ENCODE results near the gene TFPT. TPM values are rescaled to one million over a fixed set of nuclear protein-coding genes. Genes with fewer than 3 reads are reported as not detected.

The TFPT gene
- total RNA-seq, 2 donors from 2014 or later = 36.0 to 38.8 TPM

DNA sequence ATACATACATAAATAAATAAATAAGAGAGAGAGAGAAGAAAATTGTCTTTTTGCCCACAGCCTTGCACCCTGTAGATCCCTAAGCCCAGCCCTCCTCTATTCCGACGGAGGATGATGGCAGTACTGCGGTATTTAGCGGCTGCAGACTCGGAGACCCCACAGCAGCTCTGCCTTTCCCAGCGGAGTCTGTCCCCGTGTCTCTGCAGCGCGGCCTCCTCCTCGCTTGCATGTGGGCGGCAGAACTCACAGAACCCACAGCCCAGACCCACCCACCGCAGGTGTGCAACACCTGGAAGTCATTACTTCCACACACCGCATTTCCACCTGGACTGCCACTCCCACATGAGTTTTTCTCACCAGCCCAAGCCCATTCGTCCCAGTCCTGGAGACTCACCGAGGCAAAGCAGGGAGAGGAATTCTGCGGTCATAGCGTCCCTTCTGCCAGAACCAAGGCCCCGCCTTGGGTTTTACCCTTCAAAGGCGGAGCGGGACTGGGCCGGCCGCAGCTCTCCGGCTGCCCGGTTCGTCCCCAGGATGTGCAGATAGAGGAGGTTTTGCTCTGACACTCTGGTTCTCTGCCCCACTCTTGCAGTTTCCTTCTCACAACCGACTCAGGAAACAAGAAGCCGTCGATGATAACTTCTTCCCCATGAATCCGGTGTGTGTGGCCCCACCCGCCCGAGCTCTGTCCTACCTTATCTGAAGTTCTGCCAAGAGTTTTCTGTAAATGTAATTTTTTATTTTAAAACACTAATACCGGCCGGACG, 51.9 kb downstream of the TFPT start, which contains the start of gene VSTM1:
TSS of gene VSTM1 (minus strand) at position 548 of the 767 bp plus-strand sequence. CDS start at position 428, 120 bp downstream.
- no peaks in the 10 kb centered on the region for H3K4me1 Mint-ChIP-seq (ENCODE audit: low read depth)
- no peak for ATAC-seq (replicated peaks in 1 of 2)
- no peak within 1 kb of the TSS for H3K4me3 Mint-ChIP-seq
- peaks cover 31% of the 10 kb centered on the region for H3K27me3 Mint-ChIP-seq (ENCODE audit: low read depth)
- H3K9me3 Mint-ChIP-seq = no peaks in the 10 kb centered on the region
- H3K27ac Mint-ChIP-seq = no peak within 1 kb of the TSS
- no peaks in the 10 kb centered on the region for H3K36me3 Mint-ChIP-seq (ENCODE audit: insufficient read depth in 2 of 2)
- no peak for DNase-seq

DNA sequence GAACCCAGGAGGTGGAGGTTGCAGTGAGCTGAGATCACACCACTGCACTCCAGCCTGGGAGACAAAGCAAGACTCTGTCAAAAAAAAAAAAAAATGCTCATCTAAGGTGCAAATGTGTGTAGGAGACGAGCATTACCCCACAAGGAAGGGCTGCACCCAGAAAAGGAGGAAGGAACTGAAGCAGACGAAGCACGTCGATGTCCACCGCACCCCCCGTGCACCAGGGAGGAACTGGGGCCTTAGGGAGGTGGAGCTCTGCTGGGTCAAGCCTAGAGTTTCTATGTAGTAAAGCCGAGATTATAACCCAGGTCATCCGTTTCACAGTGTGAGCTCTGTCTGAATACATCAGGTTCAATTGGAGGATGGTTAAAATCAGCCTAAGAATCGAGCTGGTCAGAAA, 52.8 kb downstream of the TFPT start:
- DNase-seq (no peak), ATAC-seq (replicated peaks in 1 of 2) (no peak)
- no peaks in the 10 kb centered on the region for H3K36me3 Mint-ChIP-seq (ENCODE audit: insufficient read depth in 2 of 2)
- no peak overlapping the region for H3K4me3 Mint-ChIP-seq
- no peaks in the 10 kb centered on the region for H3K9me3 Mint-ChIP-seq
- no peak overlapping the region for H3K27ac Mint-ChIP-seq
- H3K27me3 Mint-ChIP-seq (ENCODE audit: low read depth) = peaks cover 31% of the 10 kb centered on the region
- no peaks in the 10 kb centered on the region for H3K4me1 Mint-ChIP-seq (ENCODE audit: low read depth)

Other genes with a start within 250 kb of the TFPT start
- gene MYADM, start 247.8 kb downstream of the TFPT start, total RNA-seq = 10 to 100 TPM; 32.7 to 43.5 TPM
- gene PRKCG, start 233.5 kb downstream of the TFPT start, total RNA-seq = not detected
- gene CACNG7, start 206.4 kb downstream of the TFPT start, total RNA-seq = not detected
- under 1 TPM in 1 of 2 donors, not detected in 1; 0.02 TPM for gene CACNG8, start 152.7 kb downstream of the TFPT start, total RNA-seq
- not detected for gene CACNG6, start 124.0 kb downstream of the TFPT start, total RNA-seq
- not detected for gene VSTM1, start 51.8 kb downstream of the TFPT start, total RNA-seq
- not detected for gene TARM1, start 34.3 kb downstream of the TFPT start, total RNA-seq
- 1 to 10 TPM; 1.1 to 2.3 TPM for gene OSCAR, start 14.9 kb downstream of the TFPT start, total RNA-seq
- gene NDUFA3, start 12.8 kb downstream of the TFPT start, total RNA-seq = 10 to 100 TPM; 40.6 to 52.6 TPM
- 10 to 100 TPM; 55.0 to 55.6 TPM for gene PRPF31, start 97 bp upstream of the TFPT start, total RNA-seq
- 100 to 1,000 TPM in 1 of 2 donors, 10 to 100 TPM in 1; 84.5 to 107 TPM for gene CNOT3, start 22.1 kb upstream of the TFPT start, total RNA-seq
- 1 to 10 TPM; 2.9 to 3.7 TPM for gene LENG1, start 44.1 kb upstream of the TFPT start, total RNA-seq
- under 1 TPM; 0.24 to 0.63 TPM for gene TMC4, start 57.5 kb upstream of the TFPT start, total RNA-seq
- gene MBOAT7, start 73.9 kb upstream of the TFPT start, total RNA-seq = 10 to 100 TPM; 60.3 to 71.0 TPM
- 10 to 100 TPM; 11.0 to 17.5 TPM for gene TSEN34, start 75.7 kb upstream of the TFPT start, total RNA-seq
- 1,000 to 10,000 TPM; 1,618 to 1,817 TPM for gene RPS9, start 85.2 kb upstream of the TFPT start, total RNA-seq
- gene LILRB3, start 107.3 kb upstream of the TFPT start, total RNA-seq = 1 to 10 TPM in 1 of 2 donors, under 1 TPM in 1; 0.31 to 1.2 TPM
- not detected for gene LILRA6, start 127.1 kb upstream of the TFPT start, total RNA-seq
- gene LILRB5, start 141.6 kb upstream of the TFPT start, total RNA-seq = under 1 TPM in 1 of 2 donors, not detected in 1; 0.12 TPM
- gene LILRB2, start 165.5 kb upstream of the TFPT start, total RNA-seq = not detected
- gene LILRA5, start 197.5 kb upstream of the TFPT start, total RNA-seq = not detected
- gene LILRA4, start 223.5 kb upstream of the TFPT start, total RNA-seq = not detected
- 1 to 10 TPM; 3.5 to 8.3 TPM for gene LAIR1, start 249.3 kb upstream of the TFPT start, total RNA-seq

All from activated T-cell treated with anti-CD3 and anti-CD28 coated beads, Interleukin-2, amount 50 U/mL, for 72 hours (primary cell).